Osteoblast (primary cell): ENCODE results near the gene CACNA1D. TPM values are rescaled to one million over a fixed set of nuclear protein-coding genes. Genes with fewer than 3 reads are reported as not detected.

ENCODE experiments used
- DNase-seq: peaks from one replicate; pipeline ENCODE4 v3.0.0; 2011; ENCODE audit warnings: low spot score, mixed read lengths; ENCODE audit not compliant: insufficient read length; ENCODE audit errors: missing footprints
- H2AFZ ChIP-seq: 2 replicates; pipeline ENCODE4 v1.6.0; 2011; ENCODE audit warnings: mild to moderate bottlenecking, low read length
- H3K27ac ChIP-seq: 2 replicates; pipeline ENCODE4 v1.5.1; 2011; ENCODE audit warnings: mild to moderate bottlenecking, low read depth, low read length, moderate library complexity
- H3K27me3 ChIP-seq: 2 replicates; pipeline ENCODE4 v1.6.0; 2012; ENCODE audit warnings: mild to moderate bottlenecking, control low read depth, inconsistent platforms, low read length, moderate library complexity; ENCODE audit not compliant: insufficient read depth
- H3K36me3 ChIP-seq: 2 replicates; pipeline ENCODE4 v1.5.1; 2011; ENCODE audit warnings: mild to moderate bottlenecking, low read length, control low read depth, moderate library complexity; ENCODE audit not compliant: insufficient read depth
- H3K4me1 ChIP-seq: 2 replicates; pipeline ENCODE4 v1.5.1; 2011; ENCODE audit warnings: mild to moderate bottlenecking, low read length, control low read depth, moderate library complexity; ENCODE audit not compliant: insufficient read depth
- H3K4me2 ChIP-seq: 2 replicates; pipeline ENCODE4 v1.6.0; 2011; ENCODE audit warnings: mild to moderate bottlenecking, low read length; ENCODE audit not compliant: insufficient read depth
- H3K4me3 ChIP-seq: fragments of 200-600 bp; sonication (generic); 3 replicates; pipeline ENCODE4 v1.5.1; 2012; ENCODE audit warnings: mild to moderate bottlenecking, low read length, inconsistent platforms; ENCODE audit not compliant: insufficient read depth
- H3K79me2 ChIP-seq: 2 replicates; pipeline ENCODE4 v1.6.0; 2012; ENCODE audit warnings: mild to moderate bottlenecking, low read length, control low read depth, inconsistent platforms; ENCODE audit not compliant: insufficient read depth
- H3K9me3 ChIP-seq: 2 replicates; pipeline ENCODE4 v1.5.1; 2011; ENCODE audit warnings: low read depth, low read length, control low read depth
- H4K20me1 ChIP-seq: 2 replicates; pipeline ENCODE4 v1.6.0; 2012; ENCODE audit warnings: mild to moderate bottlenecking, low read length, control low read depth; ENCODE audit not compliant: insufficient read depth
- total RNA-seq: library from RNA; depleted of rRNA; stranded (reverse); fragments of >200 nt; gene quantifications from 2 replicates; pipeline ENCODE4 v1.2.3, GENCODE V29; 2012
- TF ChIP-seq, protein P1 (sequence below): IDR thresholded peaks from 2 replicates; pipeline ENCODE4 v1.5.1; 2011; ENCODE audit warnings: mild to moderate bottlenecking, low read depth, low read length, moderate library complexity; ENCODE audit errors: extremely low read depth

Gene CACNA1D
- total RNA-seq, 1 donor: under 0.01 TPM

GRCh38 chr3:53581671-53582070, 87.3 kb downstream of the CACNA1D start:
- H3K4me3 ChIP-seq: no peak overlapping the region
- H3K27me3 ChIP-seq: no peaks in the 10 kb centered on the region
- H2AFZ ChIP-seq: no peak overlapping the region
- no peak overlapping the region for H3K4me2 ChIP-seq
- H3K79me2 ChIP-seq: no peaks in the 10 kb centered on the region
- no peak overlapping the region for H3K27ac ChIP-seq
- TF ChIP-seq, protein P1, sequence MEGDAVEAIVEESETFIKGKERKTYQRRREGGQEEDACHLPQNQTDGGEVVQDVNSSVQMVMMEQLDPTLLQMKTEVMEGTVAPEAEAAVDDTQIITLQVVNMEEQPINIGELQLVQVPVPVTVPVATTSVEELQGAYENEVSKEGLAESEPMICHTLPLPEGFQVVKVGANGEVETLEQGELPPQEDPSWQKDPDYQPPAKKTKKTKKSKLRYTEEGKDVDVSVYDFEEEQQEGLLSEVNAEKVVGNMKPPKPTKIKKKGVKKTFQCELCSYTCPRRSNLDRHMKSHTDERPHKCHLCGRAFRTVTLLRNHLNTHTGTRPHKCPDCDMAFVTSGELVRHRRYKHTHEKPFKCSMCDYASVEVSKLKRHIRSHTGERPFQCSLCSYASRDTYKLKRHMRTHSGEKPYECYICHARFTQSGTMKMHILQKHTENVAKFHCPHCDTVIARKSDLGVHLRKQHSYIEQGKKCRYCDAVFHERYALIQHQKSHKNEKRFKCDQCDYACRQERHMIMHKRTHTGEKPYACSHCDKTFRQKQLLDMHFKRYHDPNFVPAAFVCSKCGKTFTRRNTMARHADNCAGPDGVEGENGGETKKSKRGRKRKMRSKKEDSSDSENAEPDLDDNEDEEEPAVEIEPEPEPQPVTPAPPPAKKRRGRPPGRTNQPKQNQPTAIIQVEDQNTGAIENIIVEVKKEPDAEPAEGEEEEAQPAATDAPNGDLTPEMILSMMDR: no peak
- DNase-seq: no peak
- no peaks in the 10 kb centered on the region for H3K36me3 ChIP-seq
- H4K20me1 ChIP-seq: no peaks in the 10 kb centered on the region
- no peaks in the 10 kb centered on the region for H3K4me1 ChIP-seq
- H3K9me3 ChIP-seq: no peaks in the 10 kb centered on the region

- Histone ChIP-seq H3K4me3 (no peak overlapping the region), H3K4me1 (no peaks in the 10 kb centered on the region), H3K27me3 (no peaks in the 10 kb centered on the region), H3K27ac (no peak overlapping the region), H2AFZ (no peak overlapping the region), H3K36me3 (no peaks in the 10 kb centered on the region), H3K79me2 (no peaks in the 10 kb centered on the region), H3K4me2 (no peak overlapping the region), H4K20me1 (no peaks in the 10 kb centered on the region), H3K9me3 (no peaks in the 10 kb centered on the region)
- TF ChIP-seq, protein P1: no peak
- DNase-seq: no peak
These were observed 88.8 kb downstream of the CACNA1D start for GRCh38 chr3:53583161-53583690.

- Histone ChIP-seq H3K4me2 (no peak overlapping the region), H2AFZ (no peak overlapping the region), H3K9me3 (no peaks in the 10 kb centered on the region), H3K4me1 (no peaks in the 10 kb centered on the region), H3K27me3 (no peaks in the 10 kb centered on the region), H4K20me1 (no peaks in the 10 kb centered on the region), H3K4me3 (no peak overlapping the region), H3K79me2 (no peaks in the 10 kb centered on the region), H3K27ac (no peak overlapping the region), H3K36me3 (no peaks in the 10 kb centered on the region)
- TF ChIP-seq, protein P1: no peak
- DNase-seq: no peak
These were observed 90.6 kb downstream of the CACNA1D start for GRCh38 chr3:53585049-53585448.

DNA sequence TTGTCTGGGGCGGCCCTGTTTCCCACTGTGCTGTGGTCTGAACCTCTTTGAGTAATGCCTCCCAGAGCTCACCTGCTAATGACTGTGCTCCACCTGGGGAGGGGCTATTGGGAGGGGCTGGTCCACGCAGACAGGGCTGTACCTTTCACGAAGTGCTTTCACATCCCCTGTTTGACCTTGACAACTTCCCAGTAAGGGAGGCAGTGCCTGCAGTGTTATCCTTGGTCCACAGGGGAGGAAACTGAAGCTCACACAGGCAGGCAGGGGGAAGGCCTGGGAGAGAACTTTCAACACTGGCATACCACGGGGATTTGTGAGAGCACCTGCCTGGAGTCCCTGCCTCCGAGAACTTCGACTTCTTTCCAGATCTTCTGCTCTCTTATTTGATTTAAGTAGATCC, 91.2 kb downstream of the CACNA1D start:
- H3K9me3 ChIP-seq: no peaks in the 10 kb centered on the region
- H3K4me2 ChIP-seq: no peak overlapping the region
- H3K4me3 ChIP-seq: no peak overlapping the region
- no peaks in the 10 kb centered on the region for H3K4me1 ChIP-seq
- no peaks in the 10 kb centered on the region for H3K79me2 ChIP-seq
- DNase-seq: no peak
- no peak overlapping the region for H2AFZ ChIP-seq
- H4K20me1 ChIP-seq: no peaks in the 10 kb centered on the region
- no peak overlapping the region for H3K27ac ChIP-seq
- TF ChIP-seq, protein P1: no peak
- H3K27me3 ChIP-seq: no peaks in the 10 kb centered on the region
- no peaks in the 10 kb centered on the region for H3K36me3 ChIP-seq
